Measurements from ENCODE around the gene ZNF587. TPM values are rescaled to one million over a fixed set of nuclear protein-coding genes. Genes with fewer than 3 reads are reported as not detected.

The ZNF587 gene
- total and polyA plus RNA-seq, 10 of the 15 experiments (the other 5 are each of a cell fraction or from before 2014, with no cell fraction given) = 1.9 to 27.8 (median 13.5) TPM

DNA sequence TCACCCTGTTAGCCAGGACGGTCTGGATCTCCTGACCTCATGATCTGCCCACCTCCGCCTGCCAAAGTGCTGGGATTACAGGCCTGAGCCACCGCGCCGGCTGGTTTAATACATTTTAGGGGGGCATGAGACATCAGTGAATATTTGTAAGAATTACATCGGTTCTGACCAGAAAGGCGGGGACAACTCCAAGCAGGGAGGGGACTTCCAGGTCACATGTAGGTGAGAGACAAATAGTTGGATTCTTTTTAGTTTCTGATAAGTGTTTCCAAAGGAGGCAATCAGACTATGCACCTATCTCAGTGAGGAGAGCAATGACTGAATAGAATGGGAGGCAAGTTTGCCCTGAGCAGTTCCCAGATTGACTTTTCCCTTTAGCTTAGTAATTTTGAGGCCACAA is 31.3 kb upstream of the ZNF587 start:
- no peak overlapping the region for H3K9ac ChIP-seq (ENCODE audit: control insufficient read depth, insufficient read depth, low read length)
- ChIA-PET POLR2A (interaction anchor here (0.7 kb wide), 2 partner anchors 84 to 100 kb away, joined by 4 read pairs; no protein-coding TSS in a partner anchor), CTCF (interaction anchor here (0.7 to 2.0 kb wide), 7 partner anchors 10 to 612 kb away, joined by 3 to 8 read pairs (median 3); partner anchors contain the start of gene ZNF587B), RAD21 (ENCODE audit: unreplicated experiment) (interaction anchor here (1.1 to 1.6 kb wide), 2 partner anchors 14 to 78 kb away, joined by 3 to 5 read pairs; no protein-coding TSS in a partner anchor), SMC1A (ENCODE audit: uncharacterized antibody, unreplicated experiment) (interaction anchor here (1.0 to 2.5 kb wide), 4 partner anchors 13 to 412 kb away, joined by 3 to 7 read pairs (median 3); partner anchors contain the start of gene ZNF776)
- in situ Hi-C loops (cut with MboI) (loop anchor here (25.0 kb wide), 1 partner anchor 1681 kb away; the partner anchor contains the start of gene ZNF444), intact Hi-C loops (cut with micrococcal nuclease; ENCODE audit: unreplicated experiment) (no loop called here)
- no peaks in the 10 kb centered on the region for H3K27me3 ChIP-seq (replicated peaks in 1 of 2; ENCODE audit: control insufficient read depth in 2 of 2, insufficient read depth in 2 of 2, low read length in 1 of 2)
- FAIRE-seq = no peak
- DNase-seq (ENCODE audit: low read depth, low spot score) = no peak
- H3K4me3 ChIP-seq = no peak overlapping the region
- peaks cover 4% of the 10 kb centered on the region for H3K4me1 ChIP-seq (ENCODE audit: control insufficient read depth, insufficient read depth, low read length)
- H3K9me3 ChIP-seq (replicated peaks; ENCODE audit: control insufficient read depth, insufficient read depth, low read length) = no peaks in the 10 kb centered on the region
- peaks cover 43% of the 10 kb centered on the region for H3K79me2 ChIP-seq (ENCODE audit: control insufficient read depth, insufficient read depth, low read length)
- no peak overlapping the region; the same call in 1 of the 2 replicates for H3K4me2 ChIP-seq (ENCODE audit: control insufficient read depth, insufficient read depth)
- no peak overlapping the region for H2AFZ ChIP-seq (ENCODE audit: control insufficient read depth, low read depth, low read length)
- no peak overlapping the region for H3K27ac ChIP-seq (ENCODE audit: control insufficient read depth, insufficient read depth)
- BruUV-seq (replicated peaks) = no TSS peak
- peaks cover 0 to 4% of the 10 kb centered on the region in 2 experiments; a peak in 1 of 4 replicates for H3K36me3 ChIP-seq (ENCODE audit: control insufficient read depth in 2 of 2, insufficient read depth in 2 of 2, low read length in 1 of 2)
- ATAC-seq = no peak
- no peaks in the 10 kb centered on the region for H4K20me1 ChIP-seq (ENCODE audit: control insufficient read depth, insufficient read depth)
- 98% methylated on average over 7 of the region's 7 CpGs for WGBS (ENCODE audit: insufficient coverage, insufficient replicate concordance, low lambda C conversion rate, missing lambda C conversion rate)
- TF ChIP-seq CUX1 (IDR thresholded peaks at IDR 0.05; ENCODE audit: insufficient replicate concordance, low read depth, low read length) = no peak
- TF ChIP-seq CBFB (IDR thresholded peaks at IDR 0.05; ENCODE audit: low read depth) = no peak
- TF ChIP-seq, protein P1, sequence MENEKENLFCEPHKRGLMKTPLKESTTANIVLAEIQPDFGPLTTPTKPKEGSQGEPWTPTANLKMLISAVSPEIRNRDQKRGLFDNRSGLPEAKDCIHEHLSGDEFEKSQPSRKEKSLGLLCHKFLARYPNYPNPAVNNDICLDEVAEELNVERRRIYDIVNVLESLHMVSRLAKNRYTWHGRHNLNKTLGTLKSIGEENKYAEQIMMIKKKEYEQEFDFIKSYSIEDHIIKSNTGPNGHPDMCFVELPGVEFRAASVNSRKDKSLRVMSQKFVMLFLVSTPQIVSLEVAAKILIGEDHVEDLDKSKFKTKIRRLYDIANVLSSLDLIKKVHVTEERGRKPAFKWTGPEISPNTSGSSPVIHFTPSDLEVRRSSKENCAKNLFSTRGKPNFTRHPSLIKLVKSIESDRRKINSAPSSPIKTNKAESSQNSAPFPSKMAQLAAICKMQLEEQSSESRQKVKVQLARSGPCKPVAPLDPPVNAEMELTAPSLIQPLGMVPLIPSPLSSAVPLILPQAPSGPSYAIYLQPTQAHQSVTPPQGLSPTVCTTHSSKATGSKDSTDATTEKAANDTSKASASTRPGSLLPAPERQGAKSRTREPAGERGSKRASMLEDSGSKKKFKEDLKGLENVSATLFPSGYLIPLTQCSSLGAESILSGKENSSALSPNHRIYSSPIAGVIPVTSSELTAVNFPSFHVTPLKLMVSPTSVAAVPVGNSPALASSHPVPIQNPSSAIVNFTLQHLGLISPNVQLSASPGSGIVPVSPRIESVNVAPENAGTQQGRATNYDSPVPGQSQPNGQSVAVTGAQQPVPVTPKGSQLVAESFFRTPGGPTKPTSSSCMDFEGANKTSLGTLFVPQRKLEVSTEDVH (IDR thresholded peaks at IDR 0.05; ENCODE audit: low read depth, partially characterized antibody) = no peak
- no peak for TF ChIP-seq KLF5 (IDR thresholded peaks at IDR 0.05; ENCODE audit: partially characterized antibody)
- no peak for TF ChIP-seq ATF7 (IDR thresholded peaks at IDR 0.05; ENCODE audit: low read depth)
- no peak for TF ChIP-seq IKZF2 (IDR thresholded peaks at IDR 0.05)
- TF ChIP-seq SKIL (IDR thresholded peaks at IDR 0.05; ENCODE audit: low read depth, poor library complexity, severe bottlenecking) = no peak
- TF ChIP-seq BRCA1 (IDR thresholded peaks at IDR 0.05; ENCODE audit: low read depth, low read length) = no peak
- TF ChIP-seq KAT2A (conservative IDR thresholded peaks at IDR 0.05; ENCODE audit: control insufficient read depth, low read depth, low read length) = no peak
- TF ChIP-seq MEF2A (IDR thresholded peaks at IDR 0.05; ENCODE audit: insufficient read depth, low read depth, low read length) = no peak
- TF ChIP-seq ESRRA (IDR thresholded peaks at IDR 0.05; ENCODE audit: low read length) = no peak
- no peak for TF ChIP-seq PAX8 (IDR thresholded peaks at IDR 0.05)

Data from GM12878 (cell line).